Hematopoietic multipotent progenitor cell treated with erythropoietin and hydrocortisone succinate and interleukin-3 and kit ligand, for 6 days (in vitro differentiated cells): ENCODE data around the gene FBXL14.
"Not testable (repeated sequence)": the region's sequence is repeated elsewhere in the genome, so short reads cannot be mapped to it uniquely, and the experiment has no call there.

Source experiments
- DNase-seq: peaks from one replicate; pipeline ENCODE4 v3.0.0-alpha.2; 2015

FBXL14 gene

DNA sequence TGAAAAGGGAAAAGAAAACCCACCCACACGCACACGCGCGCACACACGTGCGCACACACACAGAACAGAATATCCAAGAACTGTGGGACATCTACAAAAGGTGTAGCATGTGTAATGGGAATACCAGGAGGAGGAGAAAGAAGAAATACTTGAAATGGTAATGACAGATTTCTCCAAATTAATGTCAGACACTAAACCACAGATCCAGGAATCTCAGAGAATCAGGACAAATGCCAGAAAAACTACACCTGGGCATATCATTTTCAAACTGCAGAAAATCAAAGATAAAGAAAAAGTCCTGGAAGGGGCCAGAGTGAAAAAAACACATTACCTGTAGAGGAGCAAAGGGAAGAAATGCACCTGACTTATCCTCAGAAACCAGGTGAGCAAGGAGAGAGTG, 26.5 kb downstream of the FBXL14 start:
- DNase-seq: no peak

DNA sequence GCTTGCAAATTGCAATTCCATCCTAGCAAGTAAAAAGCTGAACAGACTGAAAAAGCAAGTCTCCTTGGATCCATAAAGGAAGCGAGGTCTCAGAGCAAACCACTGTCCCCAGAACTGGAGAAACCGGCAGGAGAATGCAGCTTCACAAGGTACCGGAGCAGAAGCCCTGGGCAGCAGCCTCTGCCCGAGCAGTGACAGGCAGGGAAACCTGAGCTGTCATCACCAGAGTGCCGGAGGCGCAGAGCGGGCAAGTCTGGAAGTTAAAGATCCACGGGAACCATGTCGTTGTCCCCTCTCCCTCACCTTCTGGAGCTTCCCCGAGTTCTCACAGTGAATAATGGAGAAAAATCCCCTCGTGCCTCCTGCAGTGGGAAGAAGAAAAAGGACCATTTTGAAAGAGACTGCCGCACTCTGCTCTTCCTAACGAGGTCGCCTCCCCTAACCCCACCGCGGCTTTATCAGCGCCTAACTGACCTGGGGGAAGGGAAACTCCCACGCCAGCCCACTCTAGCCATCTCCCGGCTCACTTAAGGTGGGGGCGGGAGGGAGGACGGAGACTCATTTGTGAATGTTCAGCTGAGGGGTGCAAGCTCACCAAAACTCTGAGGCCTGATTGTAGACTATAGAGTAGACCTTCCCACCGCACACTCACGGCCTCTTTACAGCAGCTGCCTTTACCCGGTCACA, 27.8 kb downstream of the FBXL14 start:
- no peak for DNase-seq

DNA sequence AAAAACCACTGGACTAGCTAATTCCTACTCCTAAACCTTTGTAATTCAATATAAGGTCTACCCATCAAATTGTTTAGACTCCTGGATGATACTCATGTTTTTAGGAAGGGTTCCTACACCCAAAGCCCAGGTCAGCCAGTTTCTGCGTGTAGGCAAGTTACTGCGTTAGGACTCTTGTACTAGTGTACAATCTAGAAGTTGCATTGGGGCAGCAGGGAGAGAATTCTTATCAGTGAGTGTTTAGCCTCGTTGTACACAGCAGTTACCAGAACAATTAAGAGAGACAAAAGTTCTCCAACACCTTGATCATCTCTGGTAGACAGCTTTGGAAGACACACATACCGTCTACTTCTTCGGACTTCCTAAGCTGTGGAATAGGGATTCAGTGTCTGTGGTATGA, 29.2 kb downstream of the FBXL14 start:
- DNase-seq: peak; percentile 26

DNA sequence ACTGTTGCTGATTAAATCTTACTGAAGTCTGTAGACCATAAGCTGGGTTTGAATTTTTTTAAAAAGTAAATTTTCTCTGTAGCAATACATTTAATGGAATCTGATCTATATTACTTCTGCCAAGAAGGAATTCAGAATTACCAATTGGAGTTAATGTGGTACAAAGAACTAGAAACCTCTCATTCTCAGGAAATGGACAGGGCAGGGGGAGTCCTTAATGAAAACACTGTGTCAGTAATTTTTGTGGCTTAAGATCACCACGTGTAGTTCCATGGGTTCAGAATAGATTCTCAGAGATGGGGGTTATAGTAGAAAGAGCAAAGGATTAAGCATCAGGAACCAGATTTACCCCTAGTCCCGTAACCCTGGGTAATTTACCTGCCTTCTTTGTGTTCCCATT, 30.3 kb downstream of the FBXL14 start:
- no peak for DNase-seq

DNA sequence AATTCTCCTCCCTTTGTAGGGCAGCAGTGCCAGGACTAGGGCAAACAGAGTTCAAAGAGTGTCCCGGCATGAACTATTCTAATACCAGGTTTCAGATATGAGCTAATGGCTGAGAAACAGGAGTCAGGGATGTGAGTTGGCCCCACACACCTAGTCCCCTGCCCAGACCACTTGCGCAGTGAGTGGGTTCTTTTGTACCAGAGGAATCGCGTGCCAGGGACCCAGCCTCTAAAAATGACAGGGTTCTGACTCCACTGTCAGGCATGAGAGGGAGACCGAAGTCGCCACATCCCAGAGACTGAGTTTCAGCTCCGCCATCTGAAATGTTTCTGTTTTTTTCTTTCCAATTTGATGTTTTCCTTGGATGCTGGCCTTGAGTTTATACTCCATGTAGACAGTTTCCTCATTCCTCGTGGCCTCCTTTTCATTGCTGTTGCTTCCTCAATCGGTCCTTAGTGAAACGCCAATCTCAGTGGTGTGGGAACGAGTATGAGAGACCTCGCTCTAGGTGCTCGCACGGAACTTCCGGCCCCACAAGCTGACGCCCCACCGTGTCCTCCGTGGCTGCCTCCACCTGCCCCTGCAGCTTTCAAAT, 31.5 kb downstream of the FBXL14 start:
- no peak for DNase-seq

DNA sequence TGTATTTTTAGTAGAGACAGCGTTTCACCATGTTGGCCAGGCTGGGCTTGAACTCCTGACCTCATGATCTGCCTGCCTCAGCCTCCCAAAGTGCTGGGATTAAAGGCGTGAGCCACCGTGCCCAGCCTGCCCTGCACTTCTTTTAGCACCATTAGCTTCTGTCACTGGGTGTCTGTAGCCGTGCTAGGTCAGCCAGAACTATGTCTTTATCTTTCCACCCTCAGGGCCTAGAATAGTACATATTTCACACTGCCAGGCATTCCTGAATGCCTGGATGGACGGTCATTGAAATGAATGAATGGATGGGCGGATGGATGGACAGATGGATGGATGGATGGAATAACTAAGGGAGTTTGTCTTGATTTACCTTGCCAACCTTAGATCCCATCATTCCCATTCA, 33.7 kb downstream of the FBXL14 start:
- DNase-seq: no peak

DNA sequence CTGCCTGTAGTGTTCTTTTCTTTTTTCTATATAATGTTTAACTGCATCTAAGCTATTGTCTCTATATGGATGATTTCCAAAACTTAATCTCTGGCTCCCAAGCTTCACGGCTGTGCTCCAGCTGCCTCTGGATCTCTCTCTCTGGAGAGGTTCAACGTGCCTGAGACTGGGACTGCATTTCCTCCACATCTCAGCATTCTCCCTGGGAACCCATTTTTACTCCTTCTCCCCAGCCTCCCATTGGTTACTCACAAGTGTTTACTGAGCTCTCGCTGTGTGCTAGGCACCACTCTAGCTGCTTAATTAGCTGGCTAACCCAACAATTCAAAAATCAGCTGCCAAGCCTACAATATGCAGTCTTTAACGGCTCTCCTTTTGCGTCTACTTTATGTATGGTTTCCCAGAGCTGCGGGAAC, 34.7 kb downstream of the FBXL14 start:
- no peak for DNase-seq

DNA sequence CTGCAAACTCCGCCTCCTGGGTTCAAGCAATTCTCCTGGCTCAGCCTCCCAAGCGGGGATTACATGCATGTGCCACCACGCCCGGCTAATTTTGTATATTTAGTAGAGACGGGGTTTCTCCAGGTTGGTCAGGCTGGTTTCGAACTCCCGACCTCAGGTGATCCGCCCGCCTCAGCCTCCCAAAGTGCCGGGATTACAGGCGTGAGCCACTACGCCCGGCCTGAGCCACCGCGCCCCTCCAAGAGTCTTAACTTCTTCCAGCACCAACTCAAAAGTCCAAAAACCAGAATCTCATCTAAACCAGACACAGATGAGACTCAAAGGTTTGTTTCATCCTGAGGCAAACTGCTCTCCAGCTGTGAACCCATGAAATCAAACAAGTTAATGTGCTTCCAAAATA, 36.3 kb downstream of the FBXL14 start:
- DNase-seq: not testable (repeated sequence)

DNA sequence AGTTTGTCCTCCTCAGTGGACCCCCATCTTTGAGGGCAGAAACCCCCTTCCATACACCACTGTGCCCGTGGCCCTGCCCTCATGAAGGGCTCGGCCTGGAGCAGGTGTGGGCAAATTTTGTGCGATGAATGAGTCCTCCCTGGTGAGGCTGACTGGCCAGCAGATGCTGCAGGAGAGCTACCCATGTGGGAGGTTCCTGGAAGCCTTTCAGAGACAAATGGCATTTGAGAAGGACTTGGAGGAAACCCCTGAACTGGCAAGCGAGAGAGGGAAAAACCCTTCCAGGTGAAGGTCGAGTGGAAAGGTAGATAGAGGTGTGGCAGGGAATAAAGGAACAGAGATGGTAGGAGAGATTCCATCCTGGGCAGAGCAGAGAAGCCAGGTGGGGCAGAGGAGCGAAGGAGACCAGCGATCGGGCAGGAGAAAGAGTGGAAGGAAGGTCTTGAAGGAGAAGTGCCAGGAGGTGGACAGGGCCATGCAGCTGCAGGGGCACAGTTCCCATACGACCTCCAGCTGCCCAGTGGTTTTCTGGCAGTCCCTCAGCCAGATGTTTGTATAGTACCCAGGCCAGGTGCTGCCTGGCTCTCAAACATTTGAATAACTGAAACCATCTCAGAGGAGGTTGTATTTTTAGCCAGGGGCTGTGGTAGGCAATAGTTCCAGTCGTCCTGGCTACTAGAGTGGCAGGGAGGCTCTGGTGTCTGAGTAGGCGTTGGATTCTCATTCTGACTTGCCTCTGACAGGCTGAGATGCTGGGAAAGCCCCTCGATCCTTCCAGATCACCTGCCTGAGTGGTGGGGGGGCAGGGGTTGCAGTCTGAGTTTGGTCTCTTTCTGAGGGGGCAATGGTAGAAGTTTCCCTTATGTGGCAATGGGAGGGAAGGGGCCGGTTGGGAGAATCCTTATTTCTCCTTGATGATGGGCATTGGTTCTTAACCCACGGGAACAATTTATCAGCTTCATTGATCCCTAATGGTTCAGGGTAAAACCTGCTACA, 40.1 kb downstream of the FBXL14 start:
- DNase-seq: no peak

DNA sequence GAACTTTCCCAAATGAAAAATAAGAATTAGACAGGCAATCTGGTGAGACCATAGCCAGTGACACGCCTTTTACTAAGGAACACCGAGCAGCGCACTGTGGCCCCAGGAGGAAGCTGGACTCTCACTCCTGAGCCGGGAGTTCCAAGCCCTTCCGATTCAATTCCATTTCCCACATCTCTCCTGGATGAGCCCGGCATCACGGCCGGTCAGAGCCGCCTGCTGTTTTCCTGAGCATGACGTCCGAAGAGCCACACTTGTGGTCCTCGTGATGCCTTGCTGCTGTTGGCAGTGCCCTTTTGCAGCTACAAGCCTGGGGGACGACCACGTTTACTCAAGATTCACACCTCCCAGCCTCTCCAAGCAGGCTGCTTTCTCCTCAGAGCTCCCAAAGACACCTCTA, 40.8 kb downstream of the FBXL14 start:
- DNase-seq: no peak

DNA sequence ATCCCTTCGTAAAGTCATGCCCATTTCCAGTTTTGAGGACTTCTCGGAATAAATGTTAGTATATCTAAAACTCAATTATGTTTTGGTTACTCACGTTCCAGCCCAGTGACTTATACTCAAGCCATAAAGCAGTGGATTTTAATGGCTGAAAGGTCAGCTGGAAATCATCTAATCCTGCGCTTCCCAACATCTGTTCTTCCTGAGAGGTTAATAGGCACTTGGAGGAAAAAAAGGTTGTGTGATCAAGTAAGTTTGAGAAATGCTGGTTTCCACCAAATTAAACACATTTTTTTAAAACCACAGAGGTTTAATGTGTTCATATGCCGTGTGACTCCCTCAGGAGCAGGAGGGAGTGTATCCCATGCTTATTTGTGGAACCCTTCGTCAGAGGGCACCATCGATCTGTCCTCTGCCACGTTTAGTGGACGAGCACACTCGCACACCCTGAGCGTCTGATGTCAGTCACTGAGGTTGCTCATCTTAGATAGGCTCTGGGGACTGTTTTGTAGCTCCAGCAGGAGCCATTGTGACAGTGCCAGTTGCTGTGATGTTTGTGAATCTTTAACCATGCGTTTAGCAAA, 41.4 kb downstream of the FBXL14 start:
- no peak for DNase-seq

DNA sequence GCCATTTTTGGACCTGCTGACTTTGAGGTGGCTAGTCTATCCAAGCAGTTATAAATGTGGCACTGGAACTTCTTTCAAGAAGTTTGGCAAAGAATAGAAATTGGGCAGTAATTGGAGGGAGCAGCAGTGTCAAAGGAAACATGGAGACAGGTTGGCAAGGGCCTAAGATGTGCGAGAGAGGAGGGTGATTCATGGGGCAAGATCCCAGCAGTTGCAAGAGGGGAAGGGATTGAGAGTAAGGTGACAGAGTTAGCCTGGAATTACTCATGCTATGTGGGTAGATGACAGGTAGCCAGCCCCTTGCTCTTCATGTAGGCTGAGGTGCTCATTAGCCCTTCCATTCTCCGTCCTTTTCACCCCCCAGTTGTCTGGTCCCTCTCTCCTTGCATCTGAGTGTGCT, 42.2 kb downstream of the FBXL14 start:
- no peak for DNase-seq

DNA sequence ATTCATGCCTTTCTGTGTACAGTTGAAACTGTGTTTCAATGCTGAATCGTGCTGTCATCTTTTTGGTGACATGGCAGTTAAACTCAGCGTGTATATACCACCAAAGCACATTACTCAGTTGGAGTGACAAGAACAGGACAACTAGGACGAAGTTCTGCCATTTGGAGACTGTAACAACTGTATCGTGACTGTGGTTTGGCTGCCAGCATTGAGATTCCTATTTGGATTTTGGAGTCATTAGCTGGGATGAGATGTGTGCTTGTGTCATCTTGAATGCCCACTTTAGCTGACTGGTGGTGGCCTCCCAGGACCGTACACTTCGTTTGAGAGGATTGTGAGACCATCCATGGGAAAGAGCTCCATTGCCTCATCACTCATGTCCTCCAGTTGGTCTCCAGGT, 42.9 kb downstream of the FBXL14 start:
- no peak for DNase-seq

DNA sequence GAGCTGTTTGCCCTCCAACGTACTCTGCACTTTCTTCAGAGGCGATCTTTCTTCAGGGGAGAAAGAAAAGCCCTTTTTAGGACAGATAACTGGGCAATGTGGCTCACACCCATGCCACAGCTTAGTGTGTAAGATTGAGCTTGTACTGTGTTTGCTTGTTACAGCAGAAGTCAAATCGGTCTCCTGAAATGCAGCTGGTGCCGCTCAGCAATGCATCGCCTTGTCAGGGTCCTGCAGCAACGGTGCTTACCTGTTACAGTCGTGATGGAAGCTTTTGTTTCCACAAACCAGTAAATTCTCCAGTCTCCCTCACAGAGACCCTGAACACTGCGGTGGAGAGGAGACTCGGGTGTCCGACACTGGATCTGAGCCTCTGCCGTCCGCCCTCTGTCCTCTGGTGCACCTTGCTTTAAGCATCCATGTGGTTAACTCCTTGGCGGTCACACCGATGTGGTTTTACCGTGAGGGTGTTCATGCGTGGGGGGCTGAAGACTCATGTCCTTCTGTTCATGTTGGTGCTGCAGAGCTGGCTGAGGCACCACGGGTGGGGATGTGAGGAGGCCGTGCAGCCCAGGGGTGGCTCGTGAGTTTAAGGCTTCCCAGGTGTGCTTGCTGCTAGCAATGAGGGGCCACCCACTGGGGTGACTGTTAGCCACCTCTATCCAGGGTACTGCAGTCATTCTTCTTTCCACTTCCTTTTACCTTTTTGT, 47.3 kb downstream of the FBXL14 start:
- DNase-seq: no peak

DNA sequence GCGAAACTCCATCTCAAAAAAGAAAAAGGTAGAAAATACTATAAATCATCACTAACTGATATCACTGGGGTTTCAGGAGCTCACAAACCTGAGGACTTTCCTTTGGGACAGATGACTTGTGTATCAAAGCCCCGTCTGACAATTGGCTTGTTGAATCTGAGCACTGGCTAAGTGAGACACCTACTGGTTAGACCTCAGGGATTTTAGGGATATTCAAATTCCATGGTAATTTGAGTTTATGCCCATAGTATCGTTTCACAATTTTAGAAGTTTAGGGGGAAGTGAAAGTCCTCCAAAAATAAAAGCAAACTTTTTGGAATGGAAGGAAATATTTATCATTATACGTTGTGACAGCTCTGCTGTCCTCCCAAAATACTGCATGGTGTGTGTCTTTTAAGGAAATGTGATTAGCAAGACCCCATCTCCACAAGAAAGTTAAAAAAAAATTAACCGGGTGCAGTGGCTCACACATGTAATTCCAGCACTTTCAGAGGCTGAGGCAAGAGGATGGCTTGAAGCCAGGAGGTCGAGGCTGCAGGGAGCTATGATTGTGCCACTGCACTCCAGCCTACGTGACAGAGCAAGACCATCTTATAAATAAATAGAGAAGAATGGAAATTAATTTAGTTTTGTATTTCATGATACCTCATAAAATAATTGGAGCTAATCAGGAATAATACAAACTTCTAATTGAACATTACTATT, 49.2 kb downstream of the FBXL14 start:
- peak; percentile 33 for DNase-seq

DNA sequence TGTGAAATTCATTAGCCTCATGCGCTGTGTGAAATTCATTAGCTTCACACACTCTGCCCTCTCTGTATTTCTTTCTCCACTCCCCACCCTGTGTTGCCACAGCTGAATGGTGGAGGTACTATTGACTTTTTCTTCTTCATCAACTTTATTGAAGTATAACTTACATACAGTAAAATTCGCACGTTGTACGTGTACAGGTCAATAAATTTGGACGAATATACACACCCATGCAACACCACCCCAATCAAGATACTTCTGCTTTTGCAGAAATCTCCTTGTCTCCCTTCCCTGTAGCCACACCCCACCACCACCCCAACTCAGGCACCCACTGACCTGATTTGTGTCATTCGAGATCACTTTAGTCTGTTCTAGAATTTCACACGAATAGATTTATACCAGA, 51.8 kb downstream of the FBXL14 start:
- no peak for DNase-seq

DNA sequence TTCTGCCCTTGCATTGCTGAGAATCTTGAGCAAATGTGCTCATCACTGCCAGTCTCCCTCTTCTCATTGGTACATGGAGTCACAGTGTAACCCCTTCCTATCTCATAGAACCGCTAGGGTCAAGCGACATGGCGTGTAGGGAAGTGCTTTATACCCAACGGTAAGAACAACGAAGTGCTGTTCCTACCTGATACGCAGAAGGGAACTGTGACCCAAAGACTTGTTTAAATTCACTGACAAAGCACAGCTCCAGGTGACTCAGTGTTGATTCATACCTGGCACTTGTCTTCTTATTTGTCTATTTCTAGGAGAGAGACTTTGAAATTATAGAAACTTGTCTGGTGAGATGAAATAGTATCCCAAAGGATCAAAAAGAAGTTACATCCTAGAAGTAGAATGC, 53.7 kb downstream of the FBXL14 start:
- DNase-seq: no peak

DNA sequence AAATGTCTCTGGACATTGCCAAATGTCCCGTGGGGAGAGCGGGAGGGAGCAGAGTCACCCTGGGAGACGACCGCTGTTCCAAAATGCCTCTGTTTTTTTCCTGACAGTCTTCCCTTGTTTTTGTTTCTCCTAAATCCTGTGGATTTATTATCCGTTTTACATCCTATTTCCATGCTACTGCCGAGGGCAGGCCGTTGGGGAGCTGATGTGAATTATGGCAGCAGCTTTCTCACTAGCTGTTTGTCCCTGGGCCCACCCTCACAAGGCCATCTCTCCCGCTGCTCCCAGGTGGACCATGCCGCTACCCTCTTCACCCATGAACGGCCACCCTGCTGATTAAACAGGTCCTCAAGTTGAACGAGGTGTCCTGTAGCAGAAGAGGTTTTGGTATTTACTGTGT, 55.2 kb downstream of the FBXL14 start:
- no peak for DNase-seq

DNA sequence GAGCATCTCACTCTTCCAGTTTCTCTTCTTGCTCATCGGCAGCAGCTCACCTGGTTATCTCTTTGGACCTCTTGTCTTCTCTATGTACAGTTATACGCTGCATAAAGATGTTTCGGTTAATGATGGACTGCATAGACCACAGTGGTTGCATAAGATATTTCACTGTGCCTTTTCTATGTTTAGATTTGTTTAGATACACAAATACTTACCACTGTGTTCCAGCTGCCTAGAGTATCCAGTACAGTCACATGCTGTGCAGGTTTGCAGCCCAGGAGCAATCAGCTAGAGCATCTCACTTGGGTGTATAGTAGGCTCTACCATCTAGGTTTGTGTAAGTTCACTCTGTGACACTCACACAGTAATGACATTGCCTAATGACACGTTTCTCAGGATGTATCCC, 57.6 kb downstream of the FBXL14 start:
- no peak for DNase-seq

DNA sequence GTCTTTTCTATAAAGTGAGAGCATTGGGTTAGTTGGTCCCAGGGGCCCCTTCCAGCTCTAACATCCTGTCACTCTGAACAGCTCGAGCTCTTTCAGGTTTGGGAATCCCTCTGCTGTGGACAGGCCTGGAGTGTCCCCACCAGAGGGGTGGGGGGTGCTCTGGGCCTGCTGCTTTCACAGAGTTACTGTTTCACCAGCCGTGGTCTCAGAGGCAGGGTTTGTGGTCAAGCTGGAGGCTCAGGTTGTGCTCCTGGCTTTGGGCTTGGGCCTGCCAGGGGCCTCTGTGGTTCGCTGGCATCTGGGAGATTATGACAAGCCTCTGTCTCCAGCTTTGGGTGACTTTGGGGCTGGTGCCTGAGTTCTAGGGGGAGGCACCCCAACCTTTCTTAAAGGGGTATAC, 59.6 kb downstream of the FBXL14 start:
- DNase-seq: peak; percentile 49

DNA sequence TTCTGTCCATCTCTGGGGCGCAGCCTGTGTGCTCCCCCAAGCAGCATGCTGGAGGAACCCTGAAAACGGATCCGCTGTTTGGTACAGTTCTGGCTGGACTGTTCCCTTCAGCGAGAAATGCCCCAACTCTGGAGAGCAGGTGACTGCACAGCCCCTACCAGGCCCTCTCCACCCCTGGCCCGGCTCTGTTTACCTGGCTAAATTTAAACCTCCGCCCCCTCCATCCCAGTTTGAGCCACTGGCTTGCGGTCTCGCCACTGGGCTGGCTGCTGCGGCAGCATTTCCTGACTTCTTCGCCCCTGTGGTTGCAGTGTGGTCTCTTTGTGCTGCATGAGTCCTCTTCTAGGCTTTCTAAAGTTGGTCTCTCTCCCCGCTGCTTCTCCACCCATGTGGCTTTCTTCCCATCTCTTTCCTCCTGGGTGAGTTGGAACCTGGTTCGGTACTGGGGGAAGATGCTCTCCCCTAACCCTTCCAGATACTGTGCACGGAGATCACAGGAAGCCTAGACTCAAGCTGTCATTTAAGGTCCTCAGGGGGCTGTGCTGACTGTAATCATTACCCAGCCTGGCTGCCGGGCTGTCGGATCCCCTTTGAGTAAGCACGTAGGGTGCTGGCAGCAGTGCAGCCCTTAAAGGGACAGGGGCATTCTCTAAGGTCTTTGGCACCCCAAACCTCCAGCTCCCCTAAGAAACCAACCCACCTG, 60.6 kb downstream of the FBXL14 start:
- DNase-seq: peak; percentile 57

DNA sequence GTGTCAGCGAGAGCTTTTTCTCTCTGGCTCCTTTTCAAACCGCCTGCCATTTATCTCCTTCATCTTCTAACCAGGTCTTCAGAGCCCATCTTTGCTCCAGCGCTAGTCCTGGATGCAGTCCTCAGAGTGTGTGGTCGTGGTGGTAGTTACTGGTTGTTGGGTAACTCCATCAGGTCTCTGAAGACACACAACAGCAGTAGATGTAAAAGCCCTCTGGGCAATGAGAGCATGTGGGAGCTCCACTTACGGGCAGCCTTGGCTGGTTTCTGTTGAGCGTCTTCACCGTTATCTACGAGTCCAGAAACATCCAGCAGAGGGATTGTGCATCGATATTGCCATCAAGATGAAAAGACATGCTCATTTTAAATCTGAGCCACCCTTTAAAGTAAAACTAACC, 61.2 kb downstream of the FBXL14 start:
- DNase-seq: peak; percentile 75
